K562 (cell line): ENCODE measurements around the gene ANXA3. TPM values are rescaled to one million over a fixed set of nuclear protein-coding genes. Genes with fewer than 3 reads are reported as not detected.

ENCODE experiments used
- ATAC-seq: fragments of 200-7000 bp; cut with Tn5 transposase; 3 replicates; pipeline ENCODE4 v1.9.1; 2020; ENCODE audit warnings: moderate library complexity
- BruUV-seq: library from RNA; stranded (reverse); fragments of 400-500 nt; replicated peaks from 2 replicates; lab custom pipeline; 2021; lab: Mats Ljungman, UMichigan
- CTCF ChIA-PET: fragments of 300-600 bp; formaldehyde crosslinking; extraction: SDS; loops from one replicate; lab custom pipeline; 2021; ENCODE audit warnings: low intra/inter-chr PET ratio; lab: Yijun Ruan, JAX
- POLR2A ChIA-PET: fragments of 300-600, 350-650 bp; sonication (Branson Sonifier 250); formaldehyde crosslinking; extraction: SDS; loops from one replicate; lab custom pipeline; 2021; ENCODE audit warnings: antibody characterized with exemption, inconsistent platforms; lab: Yijun Ruan, JAX
- DNase-seq, 4 experiments: peaks; one replicate each; pipeline versions ENCODE4 v3.0.0 to v3.0.0-alpha.2; 2011 to 2018; ENCODE audit warnings: low spot score in 3 of 4, mixed read lengths in 3 of 4; ENCODE audit errors: extremely low read depth in 1 of 4
- FAIRE-seq: peaks from 2 replicates; lab custom pipeline; 2011; peaks lifted over from hg19 to GRCh38; lab: Jason Lieb, UNC
- H2AFZ ChIP-seq: 2 replicates; pipeline ENCODE4 v1.6.0; 2011; ENCODE audit warnings: low read depth, low read length, control low read depth, inconsistent platforms
- H3K27ac ChIP-seq: fragments of 200-600 bp; 3 replicates; pipeline ENCODE4 v1.8.0; 2011; ENCODE audit warnings: low read depth, mild to moderate bottlenecking, control low read depth, inconsistent platforms, low read length, moderate library complexity, mixed read lengths; ENCODE audit errors: extremely low read depth
- H3K27me3 ChIP-seq, 2 experiments: fragments of 300-600 bp in 1 of 2; 2 replicates in 1 of 2; 3 replicates in 1 of 2; pipeline versions ENCODE4 v1.6.0 to v1.8.0; 2011; ENCODE audit warnings: inconsistent platforms in 2 of 2, low read length in 2 of 2, mild to moderate bottlenecking in 1 of 2, mixed read lengths in 1 of 2, moderate library complexity in 1 of 2; ENCODE audit not compliant: control insufficient read depth in 2 of 2, insufficient read depth in 2 of 2
- H3K36me3 ChIP-seq: fragments of 300-600 bp; 3 replicates; pipeline ENCODE4 v1.8.0; 2011; ENCODE audit warnings: mild to moderate bottlenecking, low read length, inconsistent platforms; ENCODE audit not compliant: control insufficient read depth, insufficient read depth
- H3K4me1 ChIP-seq, 2 experiments: fragments of 200-600 bp in 1 of 2; replicated peaks in 1 of 2; 2 replicates in 1 of 2; 3 replicates in 1 of 2; pipeline versions ENCODE4 v1.5.1 to v1.8.0; 2011; ENCODE audit warnings: inconsistent platforms in 2 of 2, low read length in 2 of 2, mild to moderate bottlenecking in 1 of 2, mixed read lengths in 1 of 2, moderate library complexity in 1 of 2; ENCODE audit not compliant: control insufficient read depth in 2 of 2, insufficient read depth in 2 of 2
- H3K4me2 ChIP-seq: 2 replicates; pipeline ENCODE4 v1.6.1; 2011; ENCODE audit warnings: low read length, control low read depth, inconsistent platforms, mixed read lengths; ENCODE audit not compliant: insufficient read depth
- H3K4me3 ChIP-seq: fragments of 200-600 bp; sonication (generic), shearing (Covaris generic); 2 replicates; pipeline ENCODE4 v1.5.1; 2016; ENCODE audit warnings: control low read depth, inconsistent platforms
- H3K79me2 ChIP-seq: fragments of 200-600 bp; 3 replicates; pipeline ENCODE4 v1.8.0; 2011; ENCODE audit warnings: low read length, inconsistent platforms; ENCODE audit not compliant: control insufficient read depth, insufficient read depth
- H3K9ac ChIP-seq, 2 experiments: 2 replicates each; pipeline versions ENCODE4 v1.6.0 to v1.6.1; 2011; ENCODE audit warnings: low read depth in 2 of 2, low read length in 2 of 2, control low read depth in 1 of 2, inconsistent platforms in 1 of 2, mild to moderate bottlenecking in 1 of 2, mixed read lengths in 1 of 2; ENCODE audit not compliant: insufficient read depth in 1 of 2
- H3K9me1 ChIP-seq: one replicate; pipeline ENCODE4 v1.6.0; 2011; ENCODE audit warnings: inconsistent platforms, mild to moderate bottlenecking, low read length, moderate library complexity; ENCODE audit not compliant: control insufficient read depth, insufficient read depth
- H3K9me3 ChIP-seq: replicated peaks from 2 replicates; pipeline ENCODE4 v1.5.1; 2011; ENCODE audit warnings: low read depth, low read length, inconsistent platforms; ENCODE audit not compliant: control insufficient read depth, insufficient read depth
- H4K20me1 ChIP-seq: replicated peaks from 2 replicates; pipeline ENCODE4 v1.6.1; 2011; ENCODE audit warnings: low read length, inconsistent platforms, mixed read lengths; ENCODE audit not compliant: control insufficient read depth, insufficient read depth
- DDX20 ChIP-seq: fragments of 450-650 bp; IDR thresholded peaks from 2 replicates; pipeline ENCODE4 v1.6.1; 2016; ENCODE audit warnings: missing genetic modification characterization, low read depth, mild to moderate bottlenecking, missing compliant biosample characterization, moderate library complexity
- KDM4B ChIP-seq, 2 experiments: fragments of 450-650 bp in 1 of 2; sonication (generic) in 1 of 2; IDR thresholded peaks; 2 replicates each; pipeline ENCODE4 v1.6.1; 2016 to 2017; ENCODE audit warnings: borderline replicate concordance in 2 of 2, antibody characterized with exemption in 1 of 2, low read depth in 1 of 2, mild to moderate bottlenecking in 1 of 2
- SREBF2 ChIP-seq: sonication (generic); formaldehyde crosslinking; IDR thresholded peaks from 2 replicates; pipeline ENCODE4 v1.4.0; 2020; ENCODE audit warnings: mild to moderate bottlenecking, missing genetic modification reagents
- TAF15 ChIP-seq: fragments of 200-400 bp; formaldehyde crosslinking; IDR thresholded peaks from 2 replicates; pipeline ENCODE4 v1.6.1; 2017; ENCODE audit warnings: mild to moderate bottlenecking, low read depth, low read length, moderate library complexity
- ZZZ3 ChIP-seq: fragments of 450-650 bp; IDR thresholded peaks from 2 replicates; pipeline ENCODE4 v1.6.1; 2016; ENCODE audit warnings: antibody characterized with exemption, mild to moderate bottlenecking, moderate library complexity
- WGBS: fragments of 100-300 bp; shearing (Covaris generic); methylation state at CpG from one replicate; pipeline ENCODE4 v1.1.6; 2016; ENCODE audit warnings: low coverage, mixed read lengths; ENCODE audit not compliant: insufficient coverage; ENCODE audit errors: missing lambda C conversion rate; 5-methylcytosine and 5-hydroxymethylcytosine counted together
- in situ Hi-C: fragments of 300-500 bp; cut with MboI; formaldehyde crosslinking; loops from 4 replicates; pipeline ENCODE4 v1.15.0; 2018; ENCODE audit warnings: inconsistent platforms, mixed read lengths
- intact Hi-C: fragments of 100-400 bp; cut with micrococcal nuclease; formaldehyde crosslinking; loops from 2 replicates; pipeline ENCODE4 v1.14.2; 2022
- polyA plus RNA-seq, 8 experiments: library from polyadenylated mRNA; depleted of rRNA in 4 of 8; stranded (reverse) in 5 of 8; unstranded in 3 of 8; fragments of >200 nt; fragmentation: Nextera tagmentation in 2 of 8; fragmentation: Illumina TruSeq in 1 of 8; extraction: Ambion mirVana in 2 of 8; extraction: Trizol in 1 of 8; gene quantifications; 2 replicates each; pipeline versions ENCODE4 v1.2.1 to v1.2.3, GENCODE V29; 2011 to 2014; ENCODE audit warnings: inconsistent platforms in 1 of 8, missing spikeins in 1 of 8
- total RNA-seq, 7 experiments: library from RNA; depleted of rRNA in 6 of 7; stranded (reverse); fragments of >200 nt in 6 of 7; fragmentation: Illumina TruSeq in 2 of 7; extraction: Trizol in 2 of 7; gene quantifications; 2 replicates each; pipeline versions ENCODE4 v1.2.1 to v1.2.3, GENCODE V29; 2011 to 2021; ENCODE audit warnings: low replicate concordance in 1 of 7
- TF ChIP-seq, protein P1 (sequence below): fragments of 150-350 bp; conservative IDR thresholded peaks from 2 replicates; pipeline ENCODE4 v1.6.1; 2014; ENCODE audit warnings: low read length
- TF ChIP-seq, protein P2 (sequence below): fragments of 450-650 bp; IDR thresholded peaks from 2 replicates; pipeline ENCODE4 v1.6.1; 2016

The ANXA3 gene
- total and polyA plus RNA-seq, 9 of the 15 experiments (the other 6 are each of a cell fraction or from before 2014, with no cell fraction given), result 6.3 to 15.5 (median 9.8) TPM

- intact Hi-C loops (no loop called here), in situ Hi-C loops (no loop called here)
- ChIA-PET CTCF (no interaction called here), POLR2A (no interaction called here)
- Histone ChIP-seq H3K9ac (no peak overlapping the region), H3K4me1 (no peaks in the 10 kb centered on the region), H3K36me3 (no peaks in the 10 kb centered on the region), H4K20me1 (no peaks in the 10 kb centered on the region), H3K9me3 (no peaks in the 10 kb centered on the region), H3K27ac (no peak overlapping the region), H2AFZ (no peak overlapping the region), H3K27me3 (no peaks in the 10 kb centered on the region), H3K79me2 (no peaks in the 10 kb centered on the region), H3K4me3 (no peak overlapping the region), H3K4me2 (no peak overlapping the region), H3K9me1 (no peaks in the 10 kb centered on the region)
- ATAC-seq (no peak), FAIRE-seq (no peak), DNase-seq (no peak)
- TF ChIP-seq KDM4B (IDR thresholded peaks at IDR 0.05; ENCODE audit: borderline replicate concordance in 2 of 2, low read depth in 1 of 2), result no peak
- TF ChIP-seq, protein P1, sequence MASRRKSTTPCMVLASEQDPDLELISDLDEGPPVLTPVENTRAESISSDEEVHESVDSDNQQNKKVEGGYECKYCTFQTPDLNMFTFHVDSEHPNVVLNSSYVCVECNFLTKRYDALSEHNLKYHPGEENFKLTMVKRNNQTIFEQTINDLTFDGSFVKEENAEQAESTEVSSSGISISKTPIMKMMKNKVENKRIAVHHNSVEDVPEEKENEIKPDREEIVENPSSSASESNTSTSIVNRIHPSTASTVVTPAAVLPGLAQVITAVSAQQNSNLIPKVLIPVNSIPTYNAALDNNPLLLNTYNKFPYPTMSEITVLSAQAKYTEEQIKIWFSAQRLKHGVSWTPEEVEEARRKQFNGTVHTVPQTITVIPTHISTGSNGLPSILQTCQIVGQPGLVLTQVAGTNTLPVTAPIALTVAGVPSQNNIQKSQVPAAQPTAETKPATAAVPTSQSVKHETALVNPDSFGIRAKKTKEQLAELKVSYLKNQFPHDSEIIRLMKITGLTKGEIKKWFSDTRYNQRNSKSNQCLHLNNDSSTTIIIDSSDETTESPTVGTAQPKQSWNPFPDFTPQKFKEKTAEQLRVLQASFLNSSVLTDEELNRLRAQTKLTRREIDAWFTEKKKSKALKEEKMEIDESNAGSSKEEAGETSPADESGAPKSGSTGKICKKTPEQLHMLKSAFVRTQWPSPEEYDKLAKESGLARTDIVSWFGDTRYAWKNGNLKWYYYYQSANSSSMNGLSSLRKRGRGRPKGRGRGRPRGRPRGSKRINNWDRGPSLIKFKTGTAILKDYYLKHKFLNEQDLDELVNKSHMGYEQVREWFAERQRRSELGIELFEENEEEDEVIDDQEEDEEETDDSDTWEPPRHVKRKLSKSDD, result no peak
- TF ChIP-seq ZZZ3, result no peak
- no peak for TF ChIP-seq DDX20 (tag)
- TF ChIP-seq SREBF2 (CRISPR knock-in tag), result no peak
- TF ChIP-seq, protein P2, sequence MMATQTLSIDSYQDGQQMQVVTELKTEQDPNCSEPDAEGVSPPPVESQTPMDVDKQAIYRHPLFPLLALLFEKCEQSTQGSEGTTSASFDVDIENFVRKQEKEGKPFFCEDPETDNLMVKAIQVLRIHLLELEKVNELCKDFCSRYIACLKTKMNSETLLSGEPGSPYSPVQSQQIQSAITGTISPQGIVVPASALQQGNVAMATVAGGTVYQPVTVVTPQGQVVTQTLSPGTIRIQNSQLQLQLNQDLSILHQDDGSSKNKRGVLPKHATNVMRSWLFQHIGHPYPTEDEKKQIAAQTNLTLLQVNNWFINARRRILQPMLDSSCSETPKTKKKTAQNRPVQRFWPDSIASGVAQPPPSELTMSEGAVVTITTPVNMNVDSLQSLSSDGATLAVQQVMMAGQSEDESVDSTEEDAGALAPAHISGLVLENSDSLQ, result no peak
- no peak for TF ChIP-seq TAF15
- BruUV-seq, result no TSS peak
- 54% methylated on average over 3 of the region's 3 CpGs for WGBS
Observed at GRCh38 chr4:78578674-78579425, 27.3 kb downstream of the ANXA3 start.
